ENCODE data around the gene SMYD3. TPM values are rescaled to one million over a fixed set of nuclear protein-coding genes. Genes with fewer than 3 reads are reported as not detected.

The SMYD3 gene
- total and polyA plus RNA-seq, 10 of the 15 experiments (the other 5 are each of a cell fraction or from before 2014, with no cell fraction given), result 18.3 to 54.0 (median 24.8) TPM

- intact Hi-C loops (cut with micrococcal nuclease; ENCODE audit: unreplicated experiment), result no loop called here
- CTCF ChIA-PET, result interaction anchor here (1.4 kb wide), 1 partner anchor 55 kb away, joined by 3 read pairs; no protein-coding TSS in a partner anchor
- no peaks in the 10 kb centered on the region for H4K20me1 ChIP-seq (ENCODE audit: control insufficient read depth, insufficient read depth)
- no peak for ATAC-seq
- in situ Hi-C loops (cut with MboI), result no loop called here
- H3K4me3 ChIP-seq, result no peak overlapping the region
- WGBS (ENCODE audit: insufficient coverage, insufficient replicate concordance, low lambda C conversion rate, missing lambda C conversion rate), result 82% methylated on average over 4 of the region's 4 CpGs
- H3K4me2 ChIP-seq (ENCODE audit: control insufficient read depth, insufficient read depth), result no peak overlapping the region
- H3K36me3 ChIP-seq (ENCODE audit: control insufficient read depth in 2 of 2, insufficient read depth in 2 of 2, low read length in 1 of 2), result no peaks in the 10 kb centered on the region
- no peak overlapping the region for H3K27ac ChIP-seq (ENCODE audit: control insufficient read depth, insufficient read depth)
- H3K79me2 ChIP-seq (ENCODE audit: control insufficient read depth, insufficient read depth, low read length), result no peaks in the 10 kb centered on the region
- no peak overlapping the region for H3K9ac ChIP-seq (ENCODE audit: control insufficient read depth, insufficient read depth, low read length)
- POLR2A ChIA-PET, result interaction anchor here (0.8 kb wide), 1 partner anchor 10 kb away, joined by 3 read pairs; no protein-coding TSS in a partner anchor
- DNase-seq (ENCODE audit: low read depth, low spot score), result no peak
- no peak for FAIRE-seq
- no peaks in the 10 kb centered on the region for H3K27me3 ChIP-seq (replicated peaks in 1 of 2; ENCODE audit: control insufficient read depth in 2 of 2, insufficient read depth in 2 of 2, low read length in 1 of 2)
- no peak overlapping the region for H2AFZ ChIP-seq (ENCODE audit: control insufficient read depth, low read depth, low read length)
- no peaks in the 10 kb centered on the region for H3K9me3 ChIP-seq (replicated peaks; ENCODE audit: control insufficient read depth, insufficient read depth, low read length)
- TF ChIP-seq ZBTB40 (IDR thresholded peaks at IDR 0.05; ENCODE audit: borderline replicate concordance) (no peak), RELB (IDR thresholded peaks at IDR 0.05; ENCODE audit: low read depth) (no peak), ZNF592 (IDR thresholded peaks at IDR 0.05) (no peak), E2F8 (IDR thresholded peaks at IDR 0.05; ENCODE audit: low read depth, partially characterized antibody) (no peak), SRF (IDR thresholded peaks at IDR 0.05; ENCODE audit: low read depth in 2 of 2, low read length in 2 of 2) (no peak), POLR2AphosphoS2 (IDR thresholded peaks at IDR 0.05; ENCODE audit: low read depth, low read length) (no peak), TCF3 (IDR thresholded peaks at IDR 0.05; ENCODE audit: borderline replicate concordance, insufficient read depth, low read depth, low read length) (no peak), KAT2A (conservative IDR thresholded peaks at IDR 0.05; ENCODE audit: control insufficient read depth, low read depth, low read length) (no peak), RELA (IDR thresholded peaks at IDR 0.05; ENCODE audit: borderline replicate concordance, partially characterized antibody) (no peak)
- BruUV-seq (replicated peaks), result no TSS peak
- no peaks in the 10 kb centered on the region for H3K4me1 ChIP-seq (ENCODE audit: control insufficient read depth, insufficient read depth, low read length)
- SMC1A ChIA-PET (ENCODE audit: uncharacterized antibody, unreplicated experiment), result interaction anchor here (0.7 to 1.9 kb wide), 3 partner anchors 10 to 78 kb away, joined by 3 to 4 read pairs (median 3); no protein-coding TSS in a partner anchor
- RAD21 ChIA-PET (ENCODE audit: unreplicated experiment), result no interaction called here
Measured at GRCh38 chr1:246155923-246156322, 351.2 kb downstream of the SMYD3 start.
